ENCODE data around the gene BLVRB. TPM values are rescaled to one million over a fixed set of nuclear protein-coding genes. Genes with fewer than 3 reads are reported as not detected.
A peak's percentile ranks its signal among the peaks of the same experiment; 100 is the strongest.

Gene BLVRB
- total and polyA plus RNA-seq, 7 donors = 74.1 to 204 (median 167) TPM

DNA sequence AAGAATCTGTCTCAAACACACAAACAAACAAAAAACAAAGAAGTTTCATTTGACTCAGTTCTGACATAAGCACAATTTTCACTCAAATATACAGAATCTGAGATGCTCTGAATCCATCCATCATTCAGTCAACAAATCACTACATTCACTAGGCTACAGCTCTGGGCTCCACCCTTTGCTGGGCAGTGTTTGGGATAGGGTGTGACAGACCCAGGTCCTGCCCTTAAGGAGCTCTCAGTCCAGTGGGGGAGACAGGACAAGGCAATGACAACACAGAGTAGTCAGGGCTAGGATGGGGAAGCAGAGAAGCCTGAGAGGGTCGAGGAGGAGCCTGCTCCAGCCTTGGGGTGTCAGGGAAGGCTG is 46.5 kb upstream of the BLVRB start:
- no peak overlapping the region for H3K27ac ChIP-seq
- H3K4me3 ChIP-seq = peak overlapping the region; percentile 53
- H3K36me3 ChIP-seq (ENCODE audit: insufficient read depth in 1 of 2, low read depth in 1 of 2) = no peaks in the 10 kb centered on the region
- H3K9me3 ChIP-seq = no peaks in the 10 kb centered on the region
- 0 to 22% (median 9%) methylated on average over 1 of the region's 1 CpG for WGBS, 3 donors
- no peak for DNase-seq
- ATAC-seq = peak in 2 of 4 donors; percentile 8 to 13
- H3K27me3 ChIP-seq (ENCODE audit: insufficient read depth in 3 of 3, low read length in 2 of 3) = peaks cover 0 to 30% (median 2%) of the 10 kb centered on the region in 3 donors
- TF ChIP-seq, protein P1, sequence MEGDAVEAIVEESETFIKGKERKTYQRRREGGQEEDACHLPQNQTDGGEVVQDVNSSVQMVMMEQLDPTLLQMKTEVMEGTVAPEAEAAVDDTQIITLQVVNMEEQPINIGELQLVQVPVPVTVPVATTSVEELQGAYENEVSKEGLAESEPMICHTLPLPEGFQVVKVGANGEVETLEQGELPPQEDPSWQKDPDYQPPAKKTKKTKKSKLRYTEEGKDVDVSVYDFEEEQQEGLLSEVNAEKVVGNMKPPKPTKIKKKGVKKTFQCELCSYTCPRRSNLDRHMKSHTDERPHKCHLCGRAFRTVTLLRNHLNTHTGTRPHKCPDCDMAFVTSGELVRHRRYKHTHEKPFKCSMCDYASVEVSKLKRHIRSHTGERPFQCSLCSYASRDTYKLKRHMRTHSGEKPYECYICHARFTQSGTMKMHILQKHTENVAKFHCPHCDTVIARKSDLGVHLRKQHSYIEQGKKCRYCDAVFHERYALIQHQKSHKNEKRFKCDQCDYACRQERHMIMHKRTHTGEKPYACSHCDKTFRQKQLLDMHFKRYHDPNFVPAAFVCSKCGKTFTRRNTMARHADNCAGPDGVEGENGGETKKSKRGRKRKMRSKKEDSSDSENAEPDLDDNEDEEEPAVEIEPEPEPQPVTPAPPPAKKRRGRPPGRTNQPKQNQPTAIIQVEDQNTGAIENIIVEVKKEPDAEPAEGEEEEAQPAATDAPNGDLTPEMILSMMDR (IDR thresholded peaks at IDR 0.05) = no peak
- intact Hi-C loops (cut with DNase I) = no loop called here
- no peaks in the 10 kb centered on the region for H3K4me1 ChIP-seq

DNA sequence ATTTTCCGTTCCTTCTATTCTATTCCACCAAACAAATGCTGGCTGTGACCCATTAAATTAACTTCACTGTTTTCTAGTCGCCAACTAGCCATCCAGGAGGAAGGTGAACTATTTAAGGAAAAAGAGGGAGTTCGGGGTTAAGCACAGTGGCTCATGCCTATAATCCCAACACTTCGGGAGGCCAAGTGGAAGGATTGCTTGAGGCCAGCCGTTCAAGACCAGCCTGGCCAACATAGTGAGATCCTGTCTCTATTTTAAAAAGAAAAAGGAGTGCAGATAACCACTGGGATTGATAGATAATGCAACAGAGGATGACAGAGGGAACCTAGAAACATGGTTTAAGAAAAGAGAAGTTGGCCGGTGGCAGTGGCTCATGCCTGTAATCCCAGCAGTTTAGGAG is 45.9 kb upstream of the BLVRB start:
- 69 to 81% (median 79%) methylated on average over 6 of the region's 6 CpGs for WGBS, 3 donors
- no peaks in the 10 kb centered on the region for H3K4me1 ChIP-seq
- H3K9me3 ChIP-seq = no peaks in the 10 kb centered on the region
- ATAC-seq (no peak), DNase-seq (no peak)
- intact Hi-C loops (cut with DNase I) = loop anchor here in 1 of 2 donors (2.0 kb wide), 1 partner anchor 17 kb away; no protein-coding TSS in a partner anchor
- no peaks in the 10 kb centered on the region for H3K36me3 ChIP-seq (ENCODE audit: insufficient read depth in 1 of 2, low read depth in 1 of 2)
- no peak overlapping the region for H3K4me3 ChIP-seq
- no peak overlapping the region for H3K27ac ChIP-seq
- TF ChIP-seq, protein P1 (IDR thresholded peaks at IDR 0.05) = no peak
- H3K27me3 ChIP-seq (ENCODE audit: insufficient read depth in 3 of 3, low read length in 2 of 3) = peaks cover 0 to 30% (median 2%) of the 10 kb centered on the region in 3 donors

DNA sequence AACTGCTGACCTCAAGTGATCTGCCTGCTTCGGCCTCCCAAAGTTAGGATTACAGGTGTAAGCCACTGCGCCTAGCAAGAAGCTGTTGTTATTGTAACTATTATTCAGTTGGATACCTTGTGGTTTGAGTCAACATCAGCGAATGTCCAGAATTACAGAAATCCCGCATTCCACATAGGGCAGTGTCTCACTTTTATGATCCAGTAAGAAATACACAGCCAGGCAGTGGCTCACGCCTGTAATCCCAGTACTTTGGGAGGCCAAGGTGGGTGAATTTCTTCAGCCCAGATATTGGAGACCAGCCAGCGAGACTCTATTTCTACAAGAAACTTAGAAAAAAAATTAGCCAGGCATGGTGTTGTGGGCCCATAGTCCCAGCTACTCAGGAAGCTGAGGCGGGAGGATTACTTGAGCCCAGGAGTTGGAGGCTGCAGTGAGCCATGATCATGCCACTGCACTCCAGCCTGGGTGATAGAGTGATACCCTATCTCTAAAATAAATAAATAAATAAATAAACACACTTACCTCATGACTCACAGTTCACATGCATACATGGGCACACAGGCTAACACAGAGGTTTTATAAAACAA is 45.1 kb upstream of the BLVRB start:
- Histone ChIP-seq H3K9me3 (no peaks in the 10 kb centered on the region), H3K27me3 (ENCODE audit: insufficient read depth in 3 of 3, low read length in 2 of 3) (peaks cover 0 to 30% (median 2%) of the 10 kb centered on the region in 3 donors), H3K27ac (no peak overlapping the region), H3K36me3 (ENCODE audit: insufficient read depth in 1 of 2, low read depth in 1 of 2) (no peaks in the 10 kb centered on the region), H3K4me1 (no peaks in the 10 kb centered on the region), H3K4me3 (no peak overlapping the region)
- intact Hi-C loops (cut with DNase I) = loop anchor here in 1 of 2 donors (2.0 kb wide), 1 partner anchor 16 kb away; no protein-coding TSS in a partner anchor
- DNase-seq (no peak), ATAC-seq (no peak)
- TF ChIP-seq, protein P1 (IDR thresholded peaks at IDR 0.05) = no peak
- WGBS, 3 donors = 83 to 89% (median 83%) methylated on average over 7 of the region's 7 CpGs

DNA sequence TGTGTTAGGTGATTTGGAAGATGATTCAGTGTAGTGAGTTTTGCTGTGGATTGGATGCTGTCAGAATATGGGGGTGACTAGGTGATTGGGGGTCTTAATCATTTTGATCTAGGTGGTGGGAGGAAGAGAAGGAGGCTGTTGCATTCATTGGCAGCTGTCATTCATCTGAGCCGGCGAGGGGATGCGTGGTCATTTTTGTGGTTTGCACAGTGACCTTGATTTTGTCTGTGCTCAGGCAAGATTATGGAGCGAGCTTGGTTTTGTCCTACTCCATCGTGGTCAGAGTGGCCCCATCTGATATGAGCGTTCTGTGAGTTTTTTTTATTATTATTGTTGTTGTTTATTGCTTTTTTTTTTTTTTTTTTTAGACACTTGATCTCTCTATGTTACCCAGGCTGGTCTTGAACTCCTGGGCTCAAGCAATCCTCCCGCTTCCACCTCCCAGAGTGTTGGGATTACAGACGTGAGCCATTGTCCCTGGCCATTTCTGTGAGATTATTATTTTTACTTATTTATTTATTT is 43.3 kb upstream of the BLVRB start:
- TF ChIP-seq, protein P1 (IDR thresholded peaks at IDR 0.05) = no peak
- Histone ChIP-seq H3K4me1 (no peaks in the 10 kb centered on the region), H3K4me3 (no peak overlapping the region), H3K36me3 (ENCODE audit: insufficient read depth in 1 of 2, low read depth in 1 of 2) (no peaks in the 10 kb centered on the region), H3K27me3 (ENCODE audit: insufficient read depth in 3 of 3, low read length in 2 of 3) (peaks cover 0 to 23% (median 2%) of the 10 kb centered on the region in 3 donors), H3K27ac (no peak overlapping the region), H3K9me3 (no peaks in the 10 kb centered on the region)
- WGBS, 3 donors = 90 to 91% (median 90%) methylated on average over 8 of the region's 8 CpGs
- DNase-seq (no peak), ATAC-seq (no peak)
- intact Hi-C loops (cut with DNase I) = no loop called here

Measured in psoas muscle (tissue), 8 donors.